Activated CD4-positive, alpha-beta T cell treated with anti-CD3 and anti-CD28 coated beads, Interleukin-10, Interleukin-2, amounts not matched to agents 100 ng/mL and 50 ng/mL, durations not matched to agents 16 hours and 8 hours (primary cell): ENCODE measurements around the gene HBG1.

Experiments
- DNase-seq: peaks from one replicate; pipeline ENCODE4 v3.0.0-alpha.2; 2020

The HBG1 gene

GRCh38 chr11:5245155-5245554, 4.5 kb downstream of the HBG1 start:
- no peak for DNase-seq

GRCh38 chr11:5243816-5244180, 5.9 kb downstream of the HBG1 start:
- no peak for DNase-seq

GRCh38 chr11:5242933-5243815, 6.5 kb downstream of the HBG1 start:
- no peak for DNase-seq

- DNase-seq, result no peak
Observed at GRCh38 chr11:5242208-5242607, 7.4 kb downstream of the HBG1 start.

GRCh38 chr11:5241458-5241857, 8.2 kb downstream of the HBG1 start:
- DNase-seq, result no peak

GRCh38 chr11:5240458-5240857, 9.2 kb downstream of the HBG1 start:
- DNase-seq, result no peak

- DNase-seq, result no peak
Observed at GRCh38 chr11:5240056-5240455, 9.6 kb downstream of the HBG1 start.

GRCh38 chr11:5239046-5239445, 10.6 kb downstream of the HBG1 start:
- DNase-seq, result no peak

GRCh38 chr11:5238486-5238885, 11.2 kb downstream of the HBG1 start:
- DNase-seq, result no peak

GRCh38 chr11:5237420-5237819, 12.2 kb downstream of the HBG1 start:
- DNase-seq, result no peak

- DNase-seq, result no peak
Observed at GRCh38 chr11:5235364-5236095, 14.1 kb downstream of the HBG1 start.

GRCh38 chr11:5234381-5234834, 15.2 kb downstream of the HBG1 start, which contains the start of gene HBD:
TSS of gene HBD (minus strand) at chr11:5234483. CDS start at chr11:5234433, 50 bp downstream.
- peak; percentile 8 for DNase-seq

GRCh38 chr11:5233307-5233706, 16.4 kb downstream of the HBG1 start:
- DNase-seq, result no peak

GRCh38 chr11:5232821-5233220, 16.8 kb downstream of the HBG1 start:
- no peak for DNase-seq

- DNase-seq, result no peak
Observed at GRCh38 chr11:5232176-5232575, 17.5 kb downstream of the HBG1 start.

GRCh38 chr11:5231111-5231510, 18.5 kb downstream of the HBG1 start:
- no peak for DNase-seq

GRCh38 chr11:5230266-5230665, 19.4 kb downstream of the HBG1 start:
- DNase-seq, result no peak

- DNase-seq, result no peak
Observed at GRCh38 chr11:5229796-5230195, 19.9 kb downstream of the HBG1 start.

GRCh38 chr11:5229356-5229755, 20.3 kb downstream of the HBG1 start:
- no peak for DNase-seq

GRCh38 chr11:5228124-5228523, 21.5 kb downstream of the HBG1 start:
- DNase-seq, result no peak

GRCh38 chr11:5227681-5228080, 22.0 kb downstream of the HBG1 start:
- DNase-seq, result no peak

- no peak for DNase-seq
Observed at GRCh38 chr11:5226732-5227310, 22.8 kb downstream of the HBG1 start, which contains the start of gene HBB. TSS of gene HBB (minus strand) at chr11:5227071. CDS start at chr11:5227021, 50 bp downstream.

- DNase-seq, result no peak
Observed at GRCh38 chr11:5225480-5225871, 24.2 kb downstream of the HBG1 start.
